SU-DHL-6 (cell line): ENCODE results near the gene GPSM1.
"Not testable (repeated sequence)": the region's sequence is repeated elsewhere in the genome, so short reads cannot be mapped to it uniquely, and the experiment has no call there.

Experiments
- EZH2phosphoT487 ChIP-seq: fragments of 200-600 bp; sonication (generic), shearing (Covaris generic); conservative IDR thresholded peaks from 2 replicates; pipeline ENCODE4 v1.6.1; 2018; ENCODE audit warnings: mild to moderate bottlenecking, antibody characterized with exemption, low read length, moderate library complexity, mixed read lengths
- TF ChIP-seq, protein P1 (sequence below): fragments of 200-600 bp; sonication (generic); IDR thresholded peaks from one replicate; pipeline ENCODE4 v1.5.1; 2017; ENCODE audit warnings: antibody characterized with exemption, mild to moderate bottlenecking, low read length, moderate library complexity; ENCODE audit not compliant: insufficient read depth, poor library complexity, severe bottlenecking

DNA sequence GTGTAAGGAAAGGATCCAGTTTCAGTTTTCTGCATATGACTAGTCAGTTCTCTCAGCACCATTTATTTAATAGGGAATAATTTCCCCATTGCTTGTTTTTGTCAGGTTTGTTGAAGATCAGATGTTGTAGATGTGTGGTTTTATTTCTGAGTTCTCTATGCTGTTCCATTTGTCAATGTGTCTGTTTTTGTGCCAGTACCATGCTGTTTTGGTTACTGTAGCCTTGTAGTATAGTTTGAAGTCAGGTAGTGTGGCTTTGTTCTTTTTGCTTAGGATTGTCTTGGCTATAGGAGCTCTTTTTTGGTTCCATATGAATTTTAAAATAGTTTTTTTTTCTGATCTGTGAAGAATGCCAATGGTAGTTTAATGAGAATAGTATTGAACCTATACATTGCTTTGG, 6.4 kb upstream of the GPSM1 start:
- TF ChIP-seq, protein P1, sequence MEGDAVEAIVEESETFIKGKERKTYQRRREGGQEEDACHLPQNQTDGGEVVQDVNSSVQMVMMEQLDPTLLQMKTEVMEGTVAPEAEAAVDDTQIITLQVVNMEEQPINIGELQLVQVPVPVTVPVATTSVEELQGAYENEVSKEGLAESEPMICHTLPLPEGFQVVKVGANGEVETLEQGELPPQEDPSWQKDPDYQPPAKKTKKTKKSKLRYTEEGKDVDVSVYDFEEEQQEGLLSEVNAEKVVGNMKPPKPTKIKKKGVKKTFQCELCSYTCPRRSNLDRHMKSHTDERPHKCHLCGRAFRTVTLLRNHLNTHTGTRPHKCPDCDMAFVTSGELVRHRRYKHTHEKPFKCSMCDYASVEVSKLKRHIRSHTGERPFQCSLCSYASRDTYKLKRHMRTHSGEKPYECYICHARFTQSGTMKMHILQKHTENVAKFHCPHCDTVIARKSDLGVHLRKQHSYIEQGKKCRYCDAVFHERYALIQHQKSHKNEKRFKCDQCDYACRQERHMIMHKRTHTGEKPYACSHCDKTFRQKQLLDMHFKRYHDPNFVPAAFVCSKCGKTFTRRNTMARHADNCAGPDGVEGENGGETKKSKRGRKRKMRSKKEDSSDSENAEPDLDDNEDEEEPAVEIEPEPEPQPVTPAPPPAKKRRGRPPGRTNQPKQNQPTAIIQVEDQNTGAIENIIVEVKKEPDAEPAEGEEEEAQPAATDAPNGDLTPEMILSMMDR = not testable (repeated sequence)
- not testable (repeated sequence) for TF ChIP-seq EZH2phosphoT487
